ENCODE results near the gene PDE4D.

Gene PDE4D

GRCh38 chr5:59893429-59894227 lies at the start of gene PDE4D:
PDE4D (minus strand) TSS chr5:59893726.
- DNase-seq (ENCODE audit: low spot score): peak; percentile 52

DNA sequence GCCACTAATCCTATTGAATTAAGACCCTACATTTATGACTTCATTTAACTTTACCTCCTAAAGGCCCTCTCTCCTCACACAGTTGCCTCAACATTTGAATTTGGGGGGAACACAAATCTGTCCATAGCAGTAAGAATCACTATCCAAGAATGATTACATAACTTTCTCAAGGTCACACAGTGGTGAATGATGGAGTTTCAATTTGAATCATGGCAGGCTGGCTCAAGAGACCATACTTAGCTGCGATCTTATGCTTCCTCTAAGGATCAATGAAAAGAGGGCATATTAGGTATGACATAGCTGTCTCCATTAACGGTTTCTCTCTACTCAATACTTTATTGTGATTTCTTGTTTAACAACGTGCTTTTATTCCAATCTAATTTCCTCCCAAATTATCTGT lies 44.1 kb upstream of the PDE4D start:
- DNase-seq (ENCODE audit: low spot score): no peak
- TF ChIP-seq, protein P1, sequence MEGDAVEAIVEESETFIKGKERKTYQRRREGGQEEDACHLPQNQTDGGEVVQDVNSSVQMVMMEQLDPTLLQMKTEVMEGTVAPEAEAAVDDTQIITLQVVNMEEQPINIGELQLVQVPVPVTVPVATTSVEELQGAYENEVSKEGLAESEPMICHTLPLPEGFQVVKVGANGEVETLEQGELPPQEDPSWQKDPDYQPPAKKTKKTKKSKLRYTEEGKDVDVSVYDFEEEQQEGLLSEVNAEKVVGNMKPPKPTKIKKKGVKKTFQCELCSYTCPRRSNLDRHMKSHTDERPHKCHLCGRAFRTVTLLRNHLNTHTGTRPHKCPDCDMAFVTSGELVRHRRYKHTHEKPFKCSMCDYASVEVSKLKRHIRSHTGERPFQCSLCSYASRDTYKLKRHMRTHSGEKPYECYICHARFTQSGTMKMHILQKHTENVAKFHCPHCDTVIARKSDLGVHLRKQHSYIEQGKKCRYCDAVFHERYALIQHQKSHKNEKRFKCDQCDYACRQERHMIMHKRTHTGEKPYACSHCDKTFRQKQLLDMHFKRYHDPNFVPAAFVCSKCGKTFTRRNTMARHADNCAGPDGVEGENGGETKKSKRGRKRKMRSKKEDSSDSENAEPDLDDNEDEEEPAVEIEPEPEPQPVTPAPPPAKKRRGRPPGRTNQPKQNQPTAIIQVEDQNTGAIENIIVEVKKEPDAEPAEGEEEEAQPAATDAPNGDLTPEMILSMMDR (IDR thresholded peaks at IDR 0.05; ENCODE audit: extremely low read depth, missing control alignments): no peak

More at GRCh38 chr5:59893429-59894227, at the start of gene PDE4D:
- TF ChIP-seq, protein P1 (IDR thresholded peaks at IDR 0.05; ENCODE audit: extremely low read depth, missing control alignments): no peak

- no peak for DNase-seq (ENCODE audit: low spot score)
- TF ChIP-seq, protein P1 (IDR thresholded peaks at IDR 0.05; ENCODE audit: extremely low read depth, missing control alignments): no peak
Measured at GRCh38 chr5:59923465-59923864, 29.9 kb upstream of the PDE4D start.

DNA sequence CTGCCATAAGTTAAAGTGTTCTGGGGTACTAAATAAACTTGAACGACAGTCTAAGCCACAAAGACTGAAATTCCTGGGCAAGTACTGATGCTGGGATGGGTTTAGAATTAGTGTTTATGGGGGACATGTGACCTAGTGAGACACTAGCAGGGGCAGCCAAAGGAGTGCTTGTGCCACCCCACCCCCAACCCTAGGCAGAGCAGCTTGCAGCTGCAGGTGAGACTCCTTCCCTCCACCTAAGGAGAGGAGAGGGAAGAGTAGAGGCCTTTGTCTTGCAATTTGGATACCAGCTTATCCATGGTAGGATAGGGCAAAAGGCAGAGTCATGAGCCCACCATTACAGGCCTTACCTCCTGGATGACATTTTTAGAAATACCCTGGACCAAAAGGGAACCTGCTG lies 28.7 kb upstream of the PDE4D start:
- TF ChIP-seq, protein P1 (IDR thresholded peaks at IDR 0.05; ENCODE audit: extremely low read depth, missing control alignments): no peak
- no peak for DNase-seq (ENCODE audit: low spot score)

GRCh38 chr5:59921816-59922215 lies 28.3 kb upstream of the PDE4D start:
- TF ChIP-seq, protein P1 (IDR thresholded peaks at IDR 0.05; ENCODE audit: extremely low read depth, missing control alignments): no peak
- no peak for DNase-seq (ENCODE audit: low spot score)

DNA sequence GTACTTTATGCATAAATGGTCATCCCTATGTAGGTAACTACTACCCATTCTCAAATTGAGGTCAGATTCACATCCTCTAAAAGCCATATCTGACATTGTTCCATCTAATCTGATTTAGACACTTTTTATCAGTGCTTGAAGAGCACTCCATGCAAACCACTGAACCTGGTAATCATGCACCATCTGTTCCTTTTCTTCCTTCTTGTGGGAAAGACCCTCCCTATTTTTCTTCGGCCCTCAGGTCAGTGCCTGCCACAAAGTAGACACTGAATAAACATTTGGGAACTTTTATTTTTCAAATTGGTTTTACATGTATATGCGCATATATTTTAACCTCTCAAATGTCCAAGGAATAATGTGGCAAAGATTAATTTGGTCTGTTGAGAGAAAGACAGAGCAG lies 26.0 kb upstream of the PDE4D start:
- TF ChIP-seq, protein P1 (IDR thresholded peaks at IDR 0.05; ENCODE audit: extremely low read depth, missing control alignments): no peak
- DNase-seq (ENCODE audit: low spot score): no peak

DNA sequence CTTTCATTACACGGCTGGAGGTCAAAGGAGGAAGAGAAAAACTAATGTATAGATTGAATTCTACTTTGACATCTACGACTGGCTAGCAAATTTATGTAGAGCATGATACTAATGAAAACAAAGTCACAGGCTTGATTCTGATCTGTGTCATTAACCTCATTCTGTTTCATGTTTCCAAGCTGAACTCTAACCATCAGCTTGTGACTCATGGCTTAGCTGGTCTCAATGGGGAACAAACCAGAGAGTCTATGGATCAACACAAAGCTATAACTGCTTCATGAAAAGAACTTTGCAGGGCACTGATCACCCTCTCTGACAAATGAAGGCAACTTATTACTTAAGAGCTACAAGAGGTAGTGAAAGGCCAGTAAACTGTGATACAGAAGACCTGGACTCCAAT lies 23.6 kb upstream of the PDE4D start:
- no peak for DNase-seq (ENCODE audit: low spot score)
- TF ChIP-seq, protein P1 (IDR thresholded peaks at IDR 0.05; ENCODE audit: extremely low read depth, missing control alignments): no peak

Data from GM20000 (cell line).